ENCODE measurements around the gene CLMP. TPM values are rescaled to one million over a fixed set of nuclear protein-coding genes. Genes with fewer than 3 reads are reported as not detected.

CLMP gene
- polyA plus RNA-seq, 1 donor from 2014 or later = not detected

DNA sequence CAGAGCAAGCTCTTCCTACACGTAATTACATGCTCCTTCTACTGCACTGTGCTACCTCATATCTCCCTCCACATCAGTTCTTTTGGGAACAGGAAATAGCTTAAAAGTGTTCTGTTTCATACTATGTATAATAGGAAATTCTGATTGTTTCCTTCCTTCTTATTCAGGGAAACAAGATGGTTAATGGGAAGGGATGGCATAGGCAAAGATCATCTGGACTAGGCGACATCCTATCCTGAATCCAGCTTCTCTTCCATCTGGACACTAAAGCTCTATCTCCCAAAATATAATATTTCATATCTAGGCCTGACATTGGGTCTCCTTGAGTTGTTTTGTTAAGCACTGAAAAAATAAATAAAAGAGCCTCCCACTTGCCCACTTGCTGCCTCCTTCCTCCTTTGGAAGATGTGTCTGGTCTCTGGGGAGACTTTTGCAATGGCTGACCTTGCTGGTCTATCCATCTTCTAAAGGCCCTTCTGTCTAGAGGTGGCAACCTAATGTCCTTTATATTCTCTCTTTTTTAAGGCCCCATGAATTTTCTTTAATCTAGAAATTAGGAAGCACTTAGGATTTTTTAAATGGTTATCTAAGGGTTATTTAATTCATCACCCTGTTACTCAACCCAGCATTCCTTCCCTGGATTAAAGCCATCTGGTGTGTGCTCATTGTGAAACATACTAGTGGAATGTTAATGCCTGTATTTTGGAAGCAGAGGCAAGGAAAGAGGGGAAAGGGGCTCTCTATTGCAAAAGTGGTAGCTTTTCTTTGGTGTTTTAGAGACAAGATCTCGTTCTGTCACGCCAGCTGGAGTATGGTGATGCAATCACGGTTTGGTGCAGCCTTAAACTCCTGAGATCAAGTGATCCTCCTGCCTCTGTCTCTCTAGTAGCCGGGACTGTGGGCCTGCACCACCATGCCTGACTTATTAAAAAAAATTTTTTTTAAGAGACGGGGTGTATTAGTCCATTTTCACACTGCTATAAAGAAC lies 20.6 kb downstream of the CLMP start:
- Histone ChIP-seq H4K20me1 (ENCODE audit: insufficient read depth) (no peaks in the 10 kb centered on the region), H2AFZ (ENCODE audit: low read depth, low read length) (no peak overlapping the region), H3K9ac (ENCODE audit: low read length) (no peak overlapping the region), H3K9me2 (ENCODE audit: insufficient read depth, low read length) (no peaks in the 10 kb centered on the region), H3K4me3 (ENCODE audit: low read length) (no peak overlapping the region), H3K27me3 (ENCODE audit: insufficient read depth, low read depth, low read length) (no peaks in the 10 kb centered on the region), H3K36me3 (ENCODE audit: insufficient read depth, low read length) (no peaks in the 10 kb centered on the region), H3K4me2 (ENCODE audit: low read length) (no peak overlapping the region), H3K79me2 (replicated peaks; ENCODE audit: insufficient read depth, low read length) (no peaks in the 10 kb centered on the region), H3F3A (ENCODE audit: insufficient read depth, low read length, poor library complexity, severe bottlenecking) (no peaks in the 10 kb centered on the region), H3K9me3 (ENCODE audit: low read length) (no peaks in the 10 kb centered on the region), H3K27ac (ENCODE audit: low read length) (no peak overlapping the region)
- TF ChIP-seq, protein P1, sequence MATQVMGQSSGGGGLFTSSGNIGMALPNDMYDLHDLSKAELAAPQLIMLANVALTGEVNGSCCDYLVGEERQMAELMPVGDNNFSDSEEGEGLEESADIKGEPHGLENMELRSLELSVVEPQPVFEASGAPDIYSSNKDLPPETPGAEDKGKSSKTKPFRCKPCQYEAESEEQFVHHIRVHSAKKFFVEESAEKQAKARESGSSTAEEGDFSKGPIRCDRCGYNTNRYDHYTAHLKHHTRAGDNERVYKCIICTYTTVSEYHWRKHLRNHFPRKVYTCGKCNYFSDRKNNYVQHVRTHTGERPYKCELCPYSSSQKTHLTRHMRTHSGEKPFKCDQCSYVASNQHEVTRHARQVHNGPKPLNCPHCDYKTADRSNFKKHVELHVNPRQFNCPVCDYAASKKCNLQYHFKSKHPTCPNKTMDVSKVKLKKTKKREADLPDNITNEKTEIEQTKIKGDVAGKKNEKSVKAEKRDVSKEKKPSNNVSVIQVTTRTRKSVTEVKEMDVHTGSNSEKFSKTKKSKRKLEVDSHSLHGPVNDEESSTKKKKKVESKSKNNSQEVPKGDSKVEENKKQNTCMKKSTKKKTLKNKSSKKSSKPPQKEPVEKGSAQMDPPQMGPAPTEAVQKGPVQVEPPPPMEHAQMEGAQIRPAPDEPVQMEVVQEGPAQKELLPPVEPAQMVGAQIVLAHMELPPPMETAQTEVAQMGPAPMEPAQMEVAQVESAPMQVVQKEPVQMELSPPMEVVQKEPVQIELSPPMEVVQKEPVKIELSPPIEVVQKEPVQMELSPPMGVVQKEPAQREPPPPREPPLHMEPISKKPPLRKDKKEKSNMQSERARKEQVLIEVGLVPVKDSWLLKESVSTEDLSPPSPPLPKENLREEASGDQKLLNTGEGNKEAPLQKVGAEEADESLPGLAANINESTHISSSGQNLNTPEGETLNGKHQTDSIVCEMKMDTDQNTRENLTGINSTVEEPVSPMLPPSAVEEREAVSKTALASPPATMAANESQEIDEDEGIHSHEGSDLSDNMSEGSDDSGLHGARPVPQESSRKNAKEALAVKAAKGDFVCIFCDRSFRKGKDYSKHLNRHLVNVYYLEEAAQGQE (IDR thresholded peaks at IDR 0.05; ENCODE audit: borderline replicate concordance) = no peak
- TF ChIP-seq MXI1 (conservative IDR thresholded peaks at IDR 0.05; ENCODE audit: poor library complexity, severe bottlenecking) = no peak
- TF ChIP-seq EP300 (conservative IDR thresholded peaks at IDR 0.05; ENCODE audit: poor library complexity, severe bottlenecking) = no peak
- no peak for TF ChIP-seq TAF1 (IDR thresholded peaks at IDR 0.05; ENCODE audit: low read depth)
- TF ChIP-seq, protein P2, sequence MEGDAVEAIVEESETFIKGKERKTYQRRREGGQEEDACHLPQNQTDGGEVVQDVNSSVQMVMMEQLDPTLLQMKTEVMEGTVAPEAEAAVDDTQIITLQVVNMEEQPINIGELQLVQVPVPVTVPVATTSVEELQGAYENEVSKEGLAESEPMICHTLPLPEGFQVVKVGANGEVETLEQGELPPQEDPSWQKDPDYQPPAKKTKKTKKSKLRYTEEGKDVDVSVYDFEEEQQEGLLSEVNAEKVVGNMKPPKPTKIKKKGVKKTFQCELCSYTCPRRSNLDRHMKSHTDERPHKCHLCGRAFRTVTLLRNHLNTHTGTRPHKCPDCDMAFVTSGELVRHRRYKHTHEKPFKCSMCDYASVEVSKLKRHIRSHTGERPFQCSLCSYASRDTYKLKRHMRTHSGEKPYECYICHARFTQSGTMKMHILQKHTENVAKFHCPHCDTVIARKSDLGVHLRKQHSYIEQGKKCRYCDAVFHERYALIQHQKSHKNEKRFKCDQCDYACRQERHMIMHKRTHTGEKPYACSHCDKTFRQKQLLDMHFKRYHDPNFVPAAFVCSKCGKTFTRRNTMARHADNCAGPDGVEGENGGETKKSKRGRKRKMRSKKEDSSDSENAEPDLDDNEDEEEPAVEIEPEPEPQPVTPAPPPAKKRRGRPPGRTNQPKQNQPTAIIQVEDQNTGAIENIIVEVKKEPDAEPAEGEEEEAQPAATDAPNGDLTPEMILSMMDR (IDR thresholded peaks at IDR 0.05; ENCODE audit: poor library complexity, severe bottlenecking) = no peak
- TF ChIP-seq POLR2AphosphoS5 (IDR thresholded peaks at IDR 0.05) = no peak
- no peak for TF ChIP-seq RAD21 (conservative IDR thresholded peaks at IDR 0.05)
- no peak for TF ChIP-seq EZH2 (IDR thresholded peaks at IDR 0.05; ENCODE audit: borderline replicate concordance, insufficient read depth, low read length, poor library complexity, severe bottlenecking)
- TF ChIP-seq SMC3 (conservative IDR thresholded peaks at IDR 0.05; ENCODE audit: poor library complexity) = no peak

DNA sequence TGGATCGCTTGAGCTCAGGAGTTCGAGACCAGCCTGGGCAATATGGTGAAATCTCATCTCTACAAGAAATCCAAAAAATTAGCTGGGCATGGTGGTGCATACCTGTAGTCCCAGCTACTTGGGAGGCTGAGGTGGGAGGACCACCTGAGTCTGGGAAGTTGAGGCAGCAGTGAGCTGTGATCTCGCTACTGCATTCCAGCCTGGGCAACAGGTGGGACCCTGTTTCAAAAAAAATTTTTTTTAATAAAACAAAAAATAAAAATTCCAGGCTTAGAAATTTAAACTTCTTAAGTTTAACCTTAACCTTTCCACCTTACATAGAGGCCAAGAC lies 21.2 kb downstream of the CLMP start:
- Histone ChIP-seq H4K20me1 (ENCODE audit: insufficient read depth) (no peaks in the 10 kb centered on the region), H3K27ac (ENCODE audit: low read length) (no peak overlapping the region), H3K36me3 (ENCODE audit: insufficient read depth, low read length) (no peaks in the 10 kb centered on the region), H3K9me2 (ENCODE audit: insufficient read depth, low read length) (no peaks in the 10 kb centered on the region), H3K4me2 (ENCODE audit: low read length) (no peak overlapping the region), H3K4me3 (ENCODE audit: low read length) (no peak overlapping the region), H3K9me3 (ENCODE audit: low read length) (no peaks in the 10 kb centered on the region), H3K9ac (ENCODE audit: low read length) (no peak overlapping the region), H2AFZ (ENCODE audit: low read depth, low read length) (no peak overlapping the region), H3K27me3 (ENCODE audit: insufficient read depth, low read depth, low read length) (no peaks in the 10 kb centered on the region), H3K79me2 (replicated peaks; ENCODE audit: insufficient read depth, low read length) (no peaks in the 10 kb centered on the region), H3F3A (ENCODE audit: insufficient read depth, low read length, poor library complexity, severe bottlenecking) (no peaks in the 10 kb centered on the region)
- TF ChIP-seq MXI1 (conservative IDR thresholded peaks at IDR 0.05; ENCODE audit: poor library complexity, severe bottlenecking) (no peak), RAD21 (conservative IDR thresholded peaks at IDR 0.05) (no peak), TAF1 (IDR thresholded peaks at IDR 0.05; ENCODE audit: low read depth) (no peak), EZH2 (IDR thresholded peaks at IDR 0.05; ENCODE audit: borderline replicate concordance, insufficient read depth, low read length, poor library complexity, severe bottlenecking) (no peak), EP300 (conservative IDR thresholded peaks at IDR 0.05; ENCODE audit: poor library complexity, severe bottlenecking) (no peak)
- TF ChIP-seq, protein P1 (IDR thresholded peaks at IDR 0.05; ENCODE audit: borderline replicate concordance) = no peak
- TF ChIP-seq, protein P2 (IDR thresholded peaks at IDR 0.05; ENCODE audit: poor library complexity, severe bottlenecking) = no peak
